Epithelial cell of esophagus (primary cell): ENCODE data around the gene ARHGAP23.

ENCODE experiments used
- DNase-seq: peaks from one replicate; pipeline ENCODE4 v3.0.0; 2010; ENCODE audit warnings: low read depth
- H3K4me3 ChIP-seq: 2 replicates; pipeline ENCODE4 v1.5.1; 2011; ENCODE audit warnings: mild to moderate bottlenecking, low read length, control low read depth
- TF ChIP-seq, protein P1 (sequence below): IDR thresholded peaks from 2 replicates; pipeline ENCODE4 v1.5.1; 2011; ENCODE audit warnings: low read depth, mild to moderate bottlenecking, low read length, control low read depth, inconsistent platforms; ENCODE audit not compliant: insufficient read depth; ENCODE audit errors: missing control alignments

Gene ARHGAP23

DNA sequence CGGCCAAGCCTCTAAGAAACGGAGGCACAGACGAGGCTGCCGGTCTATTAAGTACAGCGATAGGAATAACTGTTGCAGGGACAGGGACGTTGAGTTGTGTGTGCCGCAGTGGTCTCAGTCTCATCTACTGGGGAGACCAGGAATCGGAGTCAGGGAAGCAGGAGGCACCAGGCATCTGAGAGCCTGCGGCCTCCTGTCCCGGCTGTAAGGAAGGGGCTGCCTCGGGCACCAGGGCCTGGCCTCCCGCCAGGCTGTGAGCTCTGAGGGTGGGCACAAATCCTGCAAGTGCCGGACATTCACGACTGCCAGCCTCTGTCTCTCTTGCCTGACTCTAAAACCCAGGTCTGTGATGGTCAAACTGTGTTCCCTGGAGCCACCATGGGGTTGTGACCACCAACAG lies 76.0 kb downstream of the ARHGAP23 start:
- no peak overlapping the region for H3K4me3 ChIP-seq
- TF ChIP-seq, protein P1, sequence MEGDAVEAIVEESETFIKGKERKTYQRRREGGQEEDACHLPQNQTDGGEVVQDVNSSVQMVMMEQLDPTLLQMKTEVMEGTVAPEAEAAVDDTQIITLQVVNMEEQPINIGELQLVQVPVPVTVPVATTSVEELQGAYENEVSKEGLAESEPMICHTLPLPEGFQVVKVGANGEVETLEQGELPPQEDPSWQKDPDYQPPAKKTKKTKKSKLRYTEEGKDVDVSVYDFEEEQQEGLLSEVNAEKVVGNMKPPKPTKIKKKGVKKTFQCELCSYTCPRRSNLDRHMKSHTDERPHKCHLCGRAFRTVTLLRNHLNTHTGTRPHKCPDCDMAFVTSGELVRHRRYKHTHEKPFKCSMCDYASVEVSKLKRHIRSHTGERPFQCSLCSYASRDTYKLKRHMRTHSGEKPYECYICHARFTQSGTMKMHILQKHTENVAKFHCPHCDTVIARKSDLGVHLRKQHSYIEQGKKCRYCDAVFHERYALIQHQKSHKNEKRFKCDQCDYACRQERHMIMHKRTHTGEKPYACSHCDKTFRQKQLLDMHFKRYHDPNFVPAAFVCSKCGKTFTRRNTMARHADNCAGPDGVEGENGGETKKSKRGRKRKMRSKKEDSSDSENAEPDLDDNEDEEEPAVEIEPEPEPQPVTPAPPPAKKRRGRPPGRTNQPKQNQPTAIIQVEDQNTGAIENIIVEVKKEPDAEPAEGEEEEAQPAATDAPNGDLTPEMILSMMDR, result no peak
- DNase-seq, result no peak

- TF ChIP-seq, protein P1, result no peak
- no peak for DNase-seq
- no peak overlapping the region for H3K4me3 ChIP-seq
Observed at GRCh38 chr17:38507436-38507835, 79.2 kb downstream of the ARHGAP23 start.

DNA sequence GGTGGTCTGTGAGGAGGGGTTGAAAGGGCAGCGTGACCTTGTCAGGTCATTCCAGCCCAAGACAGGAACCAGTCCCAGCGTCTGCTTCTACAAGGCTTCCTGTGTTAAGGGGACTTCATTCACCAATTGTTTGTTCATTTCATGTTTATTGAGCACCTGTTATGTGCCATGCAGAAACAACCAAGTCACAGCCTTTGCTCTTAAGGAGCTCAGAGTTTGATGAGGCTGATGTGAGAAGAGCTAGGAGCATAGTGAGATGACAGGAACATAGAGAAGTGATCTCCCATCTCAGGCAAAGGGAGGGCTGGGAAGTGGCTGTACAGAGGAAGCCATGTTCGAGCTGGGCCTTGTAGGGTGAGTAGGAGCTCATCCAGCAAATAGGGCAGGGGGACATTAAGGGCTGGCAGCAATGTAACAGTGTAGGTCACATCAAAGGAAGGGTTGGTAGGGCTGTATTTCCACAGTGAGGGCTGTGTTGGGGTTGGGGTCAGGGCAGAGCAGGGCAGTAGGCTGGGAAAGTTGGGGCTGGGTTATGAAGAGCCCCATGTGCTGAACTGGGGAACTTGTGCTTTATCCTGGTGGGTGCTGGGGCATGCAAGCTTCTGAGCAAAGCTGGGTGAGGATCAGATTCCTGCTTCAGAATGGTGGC lies 79.8 kb downstream of the ARHGAP23 start:
- no peak for DNase-seq
- H3K4me3 ChIP-seq, result no peak overlapping the region
- TF ChIP-seq, protein P1, result no peak

- no peak overlapping the region for H3K4me3 ChIP-seq
- no peak for DNase-seq
- TF ChIP-seq, protein P1, result no peak
Observed at GRCh38 chr17:38508570-38508950, 80.3 kb downstream of the ARHGAP23 start.

DNA sequence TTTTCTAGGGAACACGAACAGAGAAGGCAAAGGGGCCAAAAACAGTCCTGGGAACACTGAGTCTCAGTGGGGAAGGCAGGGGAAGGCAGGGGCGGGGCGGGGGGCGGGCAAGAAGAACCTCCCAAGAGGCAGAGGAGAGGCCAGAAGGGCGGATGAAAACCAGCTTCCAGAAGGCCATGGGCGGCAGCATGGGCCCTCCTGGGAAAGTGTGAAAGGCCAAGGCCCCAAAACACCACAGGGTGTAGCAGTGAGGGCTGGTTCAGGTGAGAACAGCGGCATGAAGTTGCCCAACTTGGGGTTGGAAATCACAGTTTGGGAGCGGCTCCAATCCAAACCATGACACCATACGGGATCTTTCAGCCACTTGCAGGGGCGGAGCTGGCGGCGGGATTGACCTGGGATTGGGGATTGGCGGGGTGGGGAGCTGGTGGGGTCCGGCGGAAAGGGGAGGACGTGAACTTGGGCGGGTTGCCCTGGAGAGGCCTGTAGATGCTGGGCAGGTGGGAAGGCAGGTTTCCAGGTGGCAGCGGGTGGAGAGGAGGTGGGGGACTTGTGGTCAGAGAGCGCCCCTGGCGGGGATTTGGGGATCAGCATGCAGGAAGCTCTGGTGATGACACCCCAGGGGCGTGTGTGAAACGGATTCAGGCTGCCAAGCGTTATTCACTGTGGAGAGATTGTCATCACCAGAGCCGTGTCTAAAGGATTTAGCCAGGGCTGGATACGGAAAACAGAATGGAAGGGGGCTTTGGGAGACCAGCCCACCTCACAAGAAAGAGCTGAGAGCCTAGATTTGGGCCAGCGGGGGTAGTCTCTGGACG lies 80.9 kb downstream of the ARHGAP23 start:
- H3K4me3 ChIP-seq, result no peak overlapping the region
- peak; percentile 96 for DNase-seq
- TF ChIP-seq, protein P1, result peak; percentile 89

DNA sequence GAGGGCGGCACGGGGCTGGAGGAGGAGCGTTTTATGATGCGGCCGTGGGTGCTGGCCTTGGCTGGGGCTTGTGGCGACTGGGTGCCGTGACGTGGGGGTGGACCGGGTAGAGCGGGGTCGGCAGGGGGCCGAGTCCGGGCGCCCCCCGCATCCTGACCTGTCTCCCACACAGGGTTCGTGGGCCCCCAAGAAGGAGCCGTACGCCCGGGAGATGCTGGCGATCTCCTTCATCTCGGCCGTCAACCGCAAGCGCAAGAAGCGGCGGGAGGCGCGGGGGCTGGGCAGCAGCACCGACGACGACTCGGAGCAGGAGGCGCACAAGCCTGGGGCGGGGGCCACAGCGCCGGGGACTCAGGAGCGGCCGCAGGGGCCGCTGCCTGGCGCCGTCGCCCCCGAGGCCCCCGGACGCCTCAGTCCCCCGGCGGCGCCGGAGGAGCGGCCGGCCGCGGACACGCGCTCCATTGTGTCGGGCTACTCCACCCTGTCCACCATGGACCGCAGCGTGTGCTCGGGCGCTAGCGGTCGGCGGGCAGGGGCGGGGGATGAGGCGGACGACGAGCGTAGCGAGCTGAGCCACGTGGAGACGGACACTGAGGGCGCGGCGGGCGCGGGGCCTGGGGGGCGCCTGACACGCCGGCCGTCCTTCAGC lies 81.6 kb downstream of the ARHGAP23 start:
- TF ChIP-seq, protein P1, result no peak
- H3K4me3 ChIP-seq, result no peak overlapping the region
- DNase-seq, result no peak
